ENCODE measurements around the gene PYGM. TPM values are rescaled to one million over a fixed set of nuclear protein-coding genes. Genes with fewer than 3 reads are reported as not detected.

PYGM gene
- total RNA-seq, 1 experiment from 2014 or later: 3.6 TPM

GRCh38 chr11:64716473-64717267 lies 43.1 kb downstream of the PYGM start:
- Histone ChIP-seq H4K91ac (ENCODE audit: insufficient read length, low read depth, low read length) (no peak overlapping the region), H3K23ac (ENCODE audit: insufficient read length, low read depth, low read length) (no peak overlapping the region), H3T11ph (ENCODE audit: low read length) (no peak overlapping the region), H3K23me2 (ENCODE audit: insufficient read length, low read depth, low read length, poor library complexity, severe bottlenecking) (peaks cover 3% of the 10 kb centered on the region), H4K20me1 (ENCODE audit: control insufficient read depth, insufficient read depth, insufficient read length) (peaks cover 3% of the 10 kb centered on the region), H2AFZ (ENCODE audit: low read length) (no peak overlapping the region), H2BK120ac (ENCODE audit: low read depth, low read length, poor library complexity, severe bottlenecking) (no peak overlapping the region), H3K9me3 (ENCODE audit: control insufficient read depth, low read depth, low read length) (no peaks in the 10 kb centered on the region), H3K27ac (ENCODE audit: insufficient read length, low read depth, low read length) (no peak overlapping the region), H2AK5ac (ENCODE audit: insufficient read length, low read length) (no peak overlapping the region), H4K8ac (replicated peaks; ENCODE audit: insufficient read length, low read depth, low read length) (no peak overlapping the region), H3K9ac (ENCODE audit: extremely low read depth, insufficient read length, low read length) (no peak overlapping the region), H3K56ac (ENCODE audit: insufficient read length, low read depth, low read length) (no peak overlapping the region), H3K79me1 (ENCODE audit: insufficient read depth, low read depth, low read length, poor library complexity, severe bottlenecking) (no peaks in the 10 kb centered on the region), H3K4me2 (ENCODE audit: insufficient read depth, insufficient read length, low read length) (no peak overlapping the region), H3K4me1 (ENCODE audit: insufficient read depth, low read length) (no peaks in the 10 kb centered on the region), H2BK15ac (ENCODE audit: low read depth, low read length) (no peak overlapping the region), H4K5ac (ENCODE audit: insufficient read length, low read depth, low read length) (no peak overlapping the region), H2BK20ac (ENCODE audit: low read depth, low read length, poor library complexity, severe bottlenecking) (no peak overlapping the region), H2BK5ac (ENCODE audit: insufficient read length, low read length) (no peak overlapping the region), H3K27me3 (ENCODE audit: insufficient read depth, low read length) (peaks cover 12% of the 10 kb centered on the region; the same call in 1 of the 2 replicates), H3K4ac (ENCODE audit: low read depth, low read length) (no peak overlapping the region), H3K14ac (ENCODE audit: insufficient read depth, low read length) (no peak overlapping the region; the same call in 1 of the 2 replicates), H3K79me2 (ENCODE audit: insufficient read depth, low read length) (no peaks in the 10 kb centered on the region), H3K18ac (ENCODE audit: insufficient read length, low read depth, low read length) (no peak overlapping the region), H2BK12ac (ENCODE audit: insufficient read length, low read depth, low read length) (no peak overlapping the region)
- H3K4me1 Mint-ChIP-seq: peaks cover 7 to 56% of the 10 kb centered on the region in 2 experiments
- no peak for TF ChIP-seq CTCF (conservative IDR thresholded peaks at IDR 0.05)
- peaks cover 92% of the 10 kb centered on the region for H3K27me3 Mint-ChIP-seq (ENCODE audit: low read depth)
- no peak overlapping the region for H3K27ac Mint-ChIP-seq
- no peak for DNase-seq
- no peak overlapping the region; a peak in 1 of 5 replicates for H3K4me3 Mint-ChIP-seq
- H3K9me3 Mint-ChIP-seq: no peaks in the 10 kb centered on the region; a peak in 2 of 5 replicates
- WGBS (ENCODE audit: extremely low coverage, insufficient read length, low lambda C conversion rate): no CpG with 5 or more reads among the region's 21 CpGs
- H3K36me3 Mint-ChIP-seq (ENCODE audit: insufficient read depth in 1 of 3, low read depth in 3 of 3): no peaks in the 10 kb centered on the region

All from H9 (cell line).